GM19023 (cell line): ENCODE results near the gene PLB1.

Experiments used
- ATAC-seq: cut with Tn5 transposase; IDR thresholded peaks from one replicate; pipeline ENCODE4 v1.9.1; 2021; ENCODE audit warnings: mild to moderate bottlenecking, moderate library complexity; ENCODE audit not compliant: unreplicated experiment

The PLB1 gene

GRCh38 chr2:28640908-28641300 is 145.0 kb downstream of the PLB1 start:
- ATAC-seq = no peak

- no peak for ATAC-seq
Measured at GRCh38 chr2:28642796-28643195, 146.9 kb downstream of the PLB1 start.

GRCh38 chr2:28643327-28643726 is 147.5 kb downstream of the PLB1 start:
- no peak for ATAC-seq

GRCh38 chr2:28643911-28644334 is 148.1 kb downstream of the PLB1 start:
- no peak for ATAC-seq

GRCh38 chr2:28644760-28645159 is 148.9 kb downstream of the PLB1 start:
- ATAC-seq = no peak

GRCh38 chr2:28645553-28645952 is 149.7 kb downstream of the PLB1 start:
- ATAC-seq = no peak

GRCh38 chr2:28647682-28648081 is 151.8 kb downstream of the PLB1 start:
- no peak for ATAC-seq

GRCh38 chr2:28648147-28648546 is 152.3 kb downstream of the PLB1 start:
- ATAC-seq = no peak

- ATAC-seq = peak; percentile 14
Measured at GRCh38 chr2:28648671-28649395, 153.0 kb downstream of the PLB1 start.

- ATAC-seq = peak; percentile 58
Measured at GRCh38 chr2:28649481-28650265, 153.8 kb downstream of the PLB1 start.

GRCh38 chr2:28650266-28650584 is 154.4 kb downstream of the PLB1 start:
- ATAC-seq = no peak

- no peak for ATAC-seq
Measured at GRCh38 chr2:28652217-28652616, 156.4 kb downstream of the PLB1 start.

GRCh38 chr2:28653892-28654662 is 158.2 kb downstream of the PLB1 start:
- ATAC-seq = no peak

- no peak for ATAC-seq
Measured at GRCh38 chr2:28654663-28655320, 158.9 kb downstream of the PLB1 start.

- no peak for ATAC-seq
Measured at GRCh38 chr2:28656937-28657615, 161.2 kb downstream of the PLB1 start.

- no peak for ATAC-seq
Measured at GRCh38 chr2:28658369-28658768, 162.5 kb downstream of the PLB1 start.

- no peak for ATAC-seq
Measured at GRCh38 chr2:28659127-28659526, 163.3 kb downstream of the PLB1 start.

GRCh38 chr2:28661589-28662001 is 165.7 kb downstream of the PLB1 start:
- no peak for ATAC-seq

GRCh38 chr2:28662044-28662443 is 166.2 kb downstream of the PLB1 start:
- ATAC-seq = no peak

- no peak for ATAC-seq
Measured at GRCh38 chr2:28662468-28663181, 166.8 kb downstream of the PLB1 start.
